ENCODE results near the gene ADAMTS8.

ADAMTS8 gene

GRCh38 chr11:130424613-130425140, 3.7 kb downstream of the ADAMTS8 start:
- no peak for TF ChIP-seq CTCF (IDR thresholded peaks at IDR 0.05)

- TF ChIP-seq CTCF (IDR thresholded peaks at IDR 0.05): no peak
Observed at GRCh38 chr11:130423541-130424142, 4.8 kb downstream of the ADAMTS8 start.

- no peak for TF ChIP-seq CTCF (IDR thresholded peaks at IDR 0.05)
Observed at GRCh38 chr11:130422251-130422995, 6.0 kb downstream of the ADAMTS8 start.

- no peak for TF ChIP-seq CTCF (IDR thresholded peaks at IDR 0.05)
Observed at GRCh38 chr11:130421697-130422096, 6.7 kb downstream of the ADAMTS8 start.

- no peak for TF ChIP-seq CTCF (IDR thresholded peaks at IDR 0.05)
Observed at GRCh38 chr11:130421199-130421585, 7.2 kb downstream of the ADAMTS8 start.

GRCh38 chr11:130420478-130421198, 7.8 kb downstream of the ADAMTS8 start:
- TF ChIP-seq CTCF (IDR thresholded peaks at IDR 0.05): no peak

- TF ChIP-seq CTCF (IDR thresholded peaks at IDR 0.05): no peak
Observed at GRCh38 chr11:130418756-130419155, 9.7 kb downstream of the ADAMTS8 start.

All from LNCAP (cell line).